ENCODE measurements around the gene KSR1. TPM values are rescaled to one million over a fixed set of nuclear protein-coding genes. Genes with fewer than 3 reads are reported as not detected.
"Not testable (repeated sequence)": the region's sequence is repeated elsewhere in the genome, so short reads cannot be mapped to it uniquely, and the experiment has no call there.

The KSR1 gene
- polyA plus RNA-seq, 1 donor from 2014 or later, result 9.2 TPM

DNA sequence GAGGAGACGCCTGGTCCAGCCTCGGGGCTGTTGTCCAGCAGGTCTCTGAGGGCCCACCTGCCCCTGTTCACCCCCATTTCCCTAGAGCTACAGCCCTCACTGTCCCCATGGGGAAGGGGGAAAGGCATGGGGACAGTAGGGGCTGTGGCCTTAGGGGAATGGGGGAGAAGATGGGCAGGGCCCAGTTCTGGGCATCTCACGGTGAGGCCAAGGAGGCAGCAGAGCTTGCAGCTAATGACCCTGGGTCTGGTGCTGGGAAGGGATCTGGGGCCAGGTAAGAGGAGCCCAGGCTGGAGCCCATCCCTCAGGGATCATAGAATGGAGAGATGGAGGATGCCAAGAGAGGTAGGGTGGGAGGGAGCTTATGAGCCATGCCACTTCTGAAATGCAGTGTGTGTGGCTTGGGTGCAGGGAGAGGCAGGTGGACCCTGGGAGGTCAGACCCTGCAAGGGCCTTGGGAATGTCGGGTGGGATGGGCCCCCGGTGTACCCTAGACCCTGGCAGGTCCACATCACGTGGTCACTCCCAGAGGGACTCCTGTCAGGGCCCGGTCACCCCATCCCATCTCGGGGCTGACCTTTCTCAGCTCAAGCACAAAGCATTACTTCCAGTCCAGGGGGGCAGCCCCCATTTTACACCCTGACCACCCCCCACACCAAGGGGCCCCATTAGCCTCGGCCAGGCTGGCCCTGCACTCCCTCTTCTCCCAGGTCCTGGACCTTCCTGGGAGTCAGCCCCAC lies 35.9 kb upstream of the KSR1 start:
- Histone ChIP-seq H3K79me2 (replicated peaks; ENCODE audit: insufficient read depth, low read length) (no peaks in the 10 kb centered on the region), H3K9me2 (ENCODE audit: insufficient read depth, low read length) (no peaks in the 10 kb centered on the region), H3K9ac (ENCODE audit: low read length) (no peak overlapping the region), H3K9me3 (ENCODE audit: low read length) (no peaks in the 10 kb centered on the region), H2AFZ (ENCODE audit: low read depth, low read length) (no peak overlapping the region), H4K20me1 (ENCODE audit: insufficient read depth) (no peaks in the 10 kb centered on the region), H3K4me2 (ENCODE audit: low read length) (no peak overlapping the region), H3K27ac (ENCODE audit: low read length) (no peak overlapping the region), H3K4me3 (ENCODE audit: low read length) (no peak overlapping the region), H3K36me3 (ENCODE audit: insufficient read depth, low read length) (no peaks in the 10 kb centered on the region), H3K27me3 (ENCODE audit: insufficient read depth, low read depth, low read length) (no peaks in the 10 kb centered on the region), H3F3A (ENCODE audit: insufficient read depth, low read length, poor library complexity, severe bottlenecking) (no peaks in the 10 kb centered on the region)
- TF ChIP-seq EP300 (conservative IDR thresholded peaks at IDR 0.05; ENCODE audit: poor library complexity, severe bottlenecking) (no peak), SMC3 (conservative IDR thresholded peaks at IDR 0.05; ENCODE audit: poor library complexity) (no peak), MXI1 (conservative IDR thresholded peaks at IDR 0.05; ENCODE audit: poor library complexity, severe bottlenecking) (no peak), POLR2AphosphoS5 (IDR thresholded peaks at IDR 0.05) (no peak), TAF1 (IDR thresholded peaks at IDR 0.05; ENCODE audit: low read depth) (no peak), RAD21 (conservative IDR thresholded peaks at IDR 0.05) (no peak), EZH2 (IDR thresholded peaks at IDR 0.05; ENCODE audit: borderline replicate concordance, insufficient read depth, low read length, poor library complexity, severe bottlenecking) (no peak)
- TF ChIP-seq, protein P1, sequence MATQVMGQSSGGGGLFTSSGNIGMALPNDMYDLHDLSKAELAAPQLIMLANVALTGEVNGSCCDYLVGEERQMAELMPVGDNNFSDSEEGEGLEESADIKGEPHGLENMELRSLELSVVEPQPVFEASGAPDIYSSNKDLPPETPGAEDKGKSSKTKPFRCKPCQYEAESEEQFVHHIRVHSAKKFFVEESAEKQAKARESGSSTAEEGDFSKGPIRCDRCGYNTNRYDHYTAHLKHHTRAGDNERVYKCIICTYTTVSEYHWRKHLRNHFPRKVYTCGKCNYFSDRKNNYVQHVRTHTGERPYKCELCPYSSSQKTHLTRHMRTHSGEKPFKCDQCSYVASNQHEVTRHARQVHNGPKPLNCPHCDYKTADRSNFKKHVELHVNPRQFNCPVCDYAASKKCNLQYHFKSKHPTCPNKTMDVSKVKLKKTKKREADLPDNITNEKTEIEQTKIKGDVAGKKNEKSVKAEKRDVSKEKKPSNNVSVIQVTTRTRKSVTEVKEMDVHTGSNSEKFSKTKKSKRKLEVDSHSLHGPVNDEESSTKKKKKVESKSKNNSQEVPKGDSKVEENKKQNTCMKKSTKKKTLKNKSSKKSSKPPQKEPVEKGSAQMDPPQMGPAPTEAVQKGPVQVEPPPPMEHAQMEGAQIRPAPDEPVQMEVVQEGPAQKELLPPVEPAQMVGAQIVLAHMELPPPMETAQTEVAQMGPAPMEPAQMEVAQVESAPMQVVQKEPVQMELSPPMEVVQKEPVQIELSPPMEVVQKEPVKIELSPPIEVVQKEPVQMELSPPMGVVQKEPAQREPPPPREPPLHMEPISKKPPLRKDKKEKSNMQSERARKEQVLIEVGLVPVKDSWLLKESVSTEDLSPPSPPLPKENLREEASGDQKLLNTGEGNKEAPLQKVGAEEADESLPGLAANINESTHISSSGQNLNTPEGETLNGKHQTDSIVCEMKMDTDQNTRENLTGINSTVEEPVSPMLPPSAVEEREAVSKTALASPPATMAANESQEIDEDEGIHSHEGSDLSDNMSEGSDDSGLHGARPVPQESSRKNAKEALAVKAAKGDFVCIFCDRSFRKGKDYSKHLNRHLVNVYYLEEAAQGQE (IDR thresholded peaks at IDR 0.05; ENCODE audit: borderline replicate concordance), result no peak
- TF ChIP-seq, protein P2, sequence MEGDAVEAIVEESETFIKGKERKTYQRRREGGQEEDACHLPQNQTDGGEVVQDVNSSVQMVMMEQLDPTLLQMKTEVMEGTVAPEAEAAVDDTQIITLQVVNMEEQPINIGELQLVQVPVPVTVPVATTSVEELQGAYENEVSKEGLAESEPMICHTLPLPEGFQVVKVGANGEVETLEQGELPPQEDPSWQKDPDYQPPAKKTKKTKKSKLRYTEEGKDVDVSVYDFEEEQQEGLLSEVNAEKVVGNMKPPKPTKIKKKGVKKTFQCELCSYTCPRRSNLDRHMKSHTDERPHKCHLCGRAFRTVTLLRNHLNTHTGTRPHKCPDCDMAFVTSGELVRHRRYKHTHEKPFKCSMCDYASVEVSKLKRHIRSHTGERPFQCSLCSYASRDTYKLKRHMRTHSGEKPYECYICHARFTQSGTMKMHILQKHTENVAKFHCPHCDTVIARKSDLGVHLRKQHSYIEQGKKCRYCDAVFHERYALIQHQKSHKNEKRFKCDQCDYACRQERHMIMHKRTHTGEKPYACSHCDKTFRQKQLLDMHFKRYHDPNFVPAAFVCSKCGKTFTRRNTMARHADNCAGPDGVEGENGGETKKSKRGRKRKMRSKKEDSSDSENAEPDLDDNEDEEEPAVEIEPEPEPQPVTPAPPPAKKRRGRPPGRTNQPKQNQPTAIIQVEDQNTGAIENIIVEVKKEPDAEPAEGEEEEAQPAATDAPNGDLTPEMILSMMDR (IDR thresholded peaks at IDR 0.05; ENCODE audit: poor library complexity, severe bottlenecking), result no peak

DNA sequence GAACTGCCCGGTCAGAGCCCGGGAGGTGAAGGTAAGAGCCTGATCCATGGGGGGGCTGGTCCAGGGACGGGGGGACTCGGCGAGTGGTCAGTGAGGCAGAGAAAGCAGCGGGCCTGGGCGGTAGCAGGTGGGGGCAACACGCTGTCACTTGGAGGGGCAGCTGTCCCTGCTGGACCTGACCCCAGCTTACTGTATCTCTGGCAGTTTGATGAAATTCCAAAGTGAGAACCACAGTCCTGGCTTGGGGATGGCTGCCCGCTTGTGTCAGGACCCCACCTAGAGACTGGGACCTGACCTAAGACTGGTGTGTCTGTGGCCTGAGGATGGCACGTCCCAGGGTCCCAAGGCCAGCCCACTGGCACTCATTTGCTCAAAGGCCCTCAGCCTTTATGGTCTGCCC lies 35.1 kb upstream of the KSR1 start:
- no peak overlapping the region for H2AFZ ChIP-seq (ENCODE audit: low read depth, low read length)
- no peak for TF ChIP-seq RAD21 (conservative IDR thresholded peaks at IDR 0.05)
- no peak for TF ChIP-seq EP300 (conservative IDR thresholded peaks at IDR 0.05; ENCODE audit: poor library complexity, severe bottlenecking)
- TF ChIP-seq TAF1 (IDR thresholded peaks at IDR 0.05; ENCODE audit: low read depth), result no peak
- TF ChIP-seq, protein P1 (IDR thresholded peaks at IDR 0.05; ENCODE audit: borderline replicate concordance), result no peak
- TF ChIP-seq, protein P2 (IDR thresholded peaks at IDR 0.05; ENCODE audit: poor library complexity, severe bottlenecking), result no peak
- TF ChIP-seq EZH2 (IDR thresholded peaks at IDR 0.05; ENCODE audit: borderline replicate concordance, insufficient read depth, low read length, poor library complexity, severe bottlenecking), result no peak
- no peak for TF ChIP-seq MXI1 (conservative IDR thresholded peaks at IDR 0.05; ENCODE audit: poor library complexity, severe bottlenecking)
- no peak for TF ChIP-seq SMC3 (conservative IDR thresholded peaks at IDR 0.05; ENCODE audit: poor library complexity)
- TF ChIP-seq POLR2AphosphoS5 (IDR thresholded peaks at IDR 0.05), result no peak
- H3K36me3 ChIP-seq (ENCODE audit: insufficient read depth, low read length), result no peaks in the 10 kb centered on the region
- no peak overlapping the region for H3K4me3 ChIP-seq (ENCODE audit: low read length)
- H3K4me2 ChIP-seq (ENCODE audit: low read length), result no peak overlapping the region
- no peaks in the 10 kb centered on the region for H3K79me2 ChIP-seq (replicated peaks; ENCODE audit: insufficient read depth, low read length)
- no peaks in the 10 kb centered on the region for H3K9me3 ChIP-seq (ENCODE audit: low read length)
- no peak overlapping the region for H3K27ac ChIP-seq (ENCODE audit: low read length)
- no peaks in the 10 kb centered on the region for H3F3A ChIP-seq (ENCODE audit: insufficient read depth, low read length, poor library complexity, severe bottlenecking)
- no peaks in the 10 kb centered on the region for H3K27me3 ChIP-seq (ENCODE audit: insufficient read depth, low read depth, low read length)
- H3K9me2 ChIP-seq (ENCODE audit: insufficient read depth, low read length), result no peaks in the 10 kb centered on the region
- H3K9ac ChIP-seq (ENCODE audit: low read length), result no peak overlapping the region
- no peaks in the 10 kb centered on the region for H4K20me1 ChIP-seq (ENCODE audit: insufficient read depth)

- not testable (repeated sequence) for H3K9ac ChIP-seq (ENCODE audit: low read length); H3K79me2 ChIP-seq (replicated peaks; ENCODE audit: insufficient read depth, low read length); H3K9me2 ChIP-seq (ENCODE audit: insufficient read depth, low read length); H2AFZ ChIP-seq (ENCODE audit: low read depth, low read length); H3K4me2 ChIP-seq (ENCODE audit: low read length); H3K27me3 ChIP-seq (ENCODE audit: insufficient read depth, low read depth, low read length); H3K9me3 ChIP-seq (ENCODE audit: low read length); H3F3A ChIP-seq (ENCODE audit: insufficient read depth, low read length, poor library complexity, severe bottlenecking); H3K36me3 ChIP-seq (ENCODE audit: insufficient read depth, low read length); H4K20me1 ChIP-seq (ENCODE audit: insufficient read depth); H3K4me3 ChIP-seq (ENCODE audit: low read length); H3K27ac ChIP-seq (ENCODE audit: low read length)
Observed at GRCh38 chr17:27421626-27422025, 34.6 kb upstream of the KSR1 start.
